Measurements from ENCODE around the gene KDM2A.

KDM2A gene

GRCh38 chr11:67118801-67119584 lies at the start of gene KDM2A:
Gene KDM2A, plus strand, starts transcription at chr11:67119263. Its CDS starts 2,054 bp downstream, at chr11:67121317.
- Histone ChIP-seq H3K9me3 (ENCODE audit: control insufficient read depth, insufficient read depth, low read depth, low read length) (no peaks in the 10 kb centered on the region), H3K4me1 (ENCODE audit: control insufficient read depth, insufficient read depth, low read length) (no peaks in the 10 kb centered on the region; the same call in 1 of the 2 replicates), H3K27ac (ENCODE audit: extremely low read depth, low read depth, low read length) (peak within 1 kb of the TSS; percentile 97), H3K4me3 (ENCODE audit: low read depth, low read length) (peak within 1 kb of the TSS; percentile 87), H3K36me3 (ENCODE audit: control insufficient read depth in 2 of 2, insufficient read depth in 1 of 2, low read length in 2 of 2) (peaks cover 0 to 5% of the 10 kb centered on the region in 2 experiments; a peak in 2 of 3 replicates)
- CTCF ChIA-PET = interaction anchor here (0.5 to 1.3 kb wide), 4 partner anchors 28 to 269 kb away, joined by 3 read pairs; no protein-coding TSS in a partner anchor
- POLR2A ChIA-PET = interaction anchor here (0.6 to 2.2 kb wide), 8 partner anchors 23 to 806 kb away, joined by 3 to 19 read pairs (median 3); no protein-coding TSS in a partner anchor
- TF ChIP-seq ZBTB10 (tag by site-specific recombination; IDR thresholded peaks at IDR 0.05) (0 out of 2 replicates have a peak, but pooled peaks have one; percentile 24), GLIS1 (tag by site-specific recombination; IDR thresholded peaks at IDR 0.05) (peak; percentile 82), ZBTB1 (tag by site-specific recombination; IDR thresholded peaks at IDR 0.05) (no peak), YY2 (tag by site-specific recombination; IDR thresholded peaks at IDR 0.05) (peak; percentile 61), KLF10 (tag by site-specific recombination; IDR thresholded peaks at IDR 0.05) (peak; percentile 54), RBAK (tag by site-specific recombination; IDR thresholded peaks at IDR 0.05) (no peak), ZNF513 (tag by site-specific recombination; IDR thresholded peaks at IDR 0.05) (no peak), ZIC2 (tag by site-specific recombination; IDR thresholded peaks at IDR 0.05) (peak; percentile 35; the same call in 1 of the 2 replicates), ZBTB26 (tag by site-specific recombination; optimal IDR thresholded peaks at IDR 0.05) (peak; percentile 64), KLF8 (tag by site-specific recombination; IDR thresholded peaks at IDR 0.05) (peak; percentile 46), SP3 (tag by site-specific recombination; IDR thresholded peaks at IDR 0.05) (0 out of 2 replicates have a peak, but pooled peaks have one; percentile 15), ZNF548 (tag by site-specific recombination; IDR thresholded peaks at IDR 0.05) (no peak), ZNF114 (tag by site-specific recombination; IDR thresholded peaks at IDR 0.05) (no peak), ZNF488 (tag by site-specific recombination; IDR thresholded peaks at IDR 0.05) (no peak), GLIS2 (tag by site-specific recombination; IDR thresholded peaks at IDR 0.05) (peak; percentile 86), ZBTB11 (tag by site-specific recombination; conservative IDR thresholded peaks at IDR 0.05; ENCODE audit: low read depth) (0 out of 2 replicates have a peak, but pooled peaks have one; percentile 26), ZNF394 (tag by site-specific recombination; IDR thresholded peaks at IDR 0.05; ENCODE audit: borderline replicate concordance) (peak; percentile 66; the same call in 1 of the 2 replicates), ZNF335 (tag by site-specific recombination; conservative IDR thresholded peaks at IDR 0.05) (peak; percentile 21; the same call in 1 of the 2 replicates), SP2 (tag by site-specific recombination; IDR thresholded peaks at IDR 0.05) (0 out of 2 replicates have a peak, but pooled peaks have one; percentile 2), PATZ1 (tag by site-specific recombination; IDR thresholded peaks at IDR 0.05) (peak; percentile 67), ZNF664 (tag by site-specific recombination; IDR thresholded peaks at IDR 0.05) (no peak), ZNF398 (tag by site-specific recombination; IDR thresholded peaks at IDR 0.05) (peak; percentile 47)
